ENCODE measurements around the gene CCDC74A.
"Not testable (repeated sequence)": the region's sequence is repeated elsewhere in the genome, so short reads cannot be mapped to it uniquely, and the experiment has no call there.

Gene CCDC74A

DNA sequence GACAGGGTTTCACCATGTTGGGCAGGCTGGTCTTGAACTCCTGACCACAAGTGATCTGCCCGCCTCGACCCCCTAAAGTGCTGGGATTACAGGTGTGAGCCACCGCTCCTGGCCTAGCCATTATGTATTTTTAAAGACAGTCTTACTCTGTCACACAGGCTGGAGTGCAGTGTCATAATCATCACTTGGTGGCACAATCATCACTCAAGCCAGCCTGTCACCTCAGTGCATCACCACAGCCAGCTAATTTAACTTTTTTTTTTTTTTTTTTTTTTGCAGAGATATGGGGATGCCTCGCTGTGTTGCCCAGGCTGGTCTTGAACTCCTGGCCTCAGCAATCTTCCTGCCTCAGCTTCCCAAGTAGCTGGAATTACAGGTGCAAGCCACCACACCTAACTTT, 24.1 kb upstream of the CCDC74A start:
- not testable (repeated sequence) for DNase-seq

DNA sequence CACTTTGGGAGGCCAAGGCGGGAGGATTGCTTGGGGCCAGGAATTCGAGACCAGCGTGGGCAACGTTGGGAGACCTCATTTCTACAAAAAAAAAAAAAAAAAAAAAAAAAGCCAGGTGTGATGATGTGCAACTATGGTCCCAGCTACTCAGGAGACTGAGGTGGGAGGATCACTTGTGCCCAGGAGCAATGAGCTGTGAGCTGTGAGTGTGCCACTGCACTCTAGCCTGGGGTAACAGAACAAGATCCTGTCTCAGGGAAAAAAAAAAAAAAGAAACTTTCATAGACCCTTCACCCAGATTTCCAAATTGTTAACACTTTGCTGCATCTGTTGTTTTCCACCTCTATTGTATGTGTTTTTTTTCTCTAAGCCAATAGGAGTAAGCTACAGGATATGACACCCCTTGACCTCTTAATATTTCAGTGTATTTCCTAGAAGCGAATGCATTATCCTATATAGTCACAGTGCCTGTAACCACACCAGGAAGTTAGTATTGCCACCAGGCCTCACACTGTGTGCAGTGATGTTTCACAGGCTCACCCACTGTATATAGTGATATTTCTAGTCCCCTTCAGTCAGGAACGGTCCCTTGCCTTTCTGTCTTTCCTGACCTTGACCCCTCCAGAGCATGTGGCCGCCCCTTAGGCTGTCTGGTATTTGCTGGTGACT, 23.5 kb upstream of the CCDC74A start:
- not testable (repeated sequence) for DNase-seq

DNA sequence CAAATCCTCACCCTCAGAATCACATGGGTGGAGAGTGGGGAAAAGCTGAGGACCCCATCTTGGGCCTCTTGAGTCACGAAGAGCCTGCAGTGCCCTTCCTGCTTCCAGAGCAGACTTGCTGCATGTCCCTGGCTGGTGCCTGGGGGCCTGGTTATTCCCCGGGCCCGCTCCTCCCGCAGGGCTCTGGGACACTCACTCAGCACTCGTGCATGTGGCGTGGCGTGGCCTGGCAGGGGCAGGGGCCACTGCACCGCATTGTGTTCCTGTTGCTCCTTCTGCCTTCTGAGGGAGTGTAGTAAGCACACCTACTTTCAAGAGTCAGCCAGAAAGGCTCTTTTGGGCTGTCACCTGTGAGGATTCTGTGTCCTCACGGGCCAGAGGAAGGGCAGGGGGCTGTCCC, 18.1 kb upstream of the CCDC74A start:
- no peak for DNase-seq

DNA sequence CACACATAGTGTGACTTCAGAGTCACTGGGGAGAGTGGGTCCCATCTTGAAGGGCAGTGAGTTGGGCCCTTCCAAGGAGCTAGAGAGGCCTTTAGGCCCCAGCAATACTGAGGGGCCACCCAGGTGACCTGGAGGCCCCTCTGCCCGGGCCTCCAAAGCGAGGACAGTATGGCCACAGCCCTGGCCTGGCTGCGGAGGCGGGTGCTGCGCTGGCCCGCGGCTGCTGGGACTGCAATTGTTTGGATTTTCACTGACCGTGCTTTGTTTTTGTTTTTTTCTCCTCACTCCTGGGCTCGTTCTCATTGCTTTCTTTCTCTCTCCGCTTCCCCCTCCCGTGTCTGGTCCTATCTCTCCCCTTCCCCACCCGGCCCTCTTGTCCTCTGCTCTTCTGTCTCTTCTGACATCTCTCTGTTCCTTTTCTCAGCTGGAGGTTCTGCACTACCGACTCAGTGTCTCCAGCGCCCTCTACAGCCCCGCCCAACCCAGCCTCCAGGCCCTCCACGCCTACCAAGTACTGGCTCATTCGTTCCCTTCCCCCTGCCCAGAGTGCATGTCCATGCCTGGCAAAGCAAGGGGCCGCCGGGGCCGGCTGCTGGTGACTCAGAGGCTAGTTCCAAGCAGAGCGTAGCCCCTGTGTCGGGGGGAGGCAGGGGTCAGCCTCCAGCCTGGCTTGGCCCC, 16.3 kb upstream of the CCDC74A start:
- DNase-seq, result not testable (repeated sequence)

DNA sequence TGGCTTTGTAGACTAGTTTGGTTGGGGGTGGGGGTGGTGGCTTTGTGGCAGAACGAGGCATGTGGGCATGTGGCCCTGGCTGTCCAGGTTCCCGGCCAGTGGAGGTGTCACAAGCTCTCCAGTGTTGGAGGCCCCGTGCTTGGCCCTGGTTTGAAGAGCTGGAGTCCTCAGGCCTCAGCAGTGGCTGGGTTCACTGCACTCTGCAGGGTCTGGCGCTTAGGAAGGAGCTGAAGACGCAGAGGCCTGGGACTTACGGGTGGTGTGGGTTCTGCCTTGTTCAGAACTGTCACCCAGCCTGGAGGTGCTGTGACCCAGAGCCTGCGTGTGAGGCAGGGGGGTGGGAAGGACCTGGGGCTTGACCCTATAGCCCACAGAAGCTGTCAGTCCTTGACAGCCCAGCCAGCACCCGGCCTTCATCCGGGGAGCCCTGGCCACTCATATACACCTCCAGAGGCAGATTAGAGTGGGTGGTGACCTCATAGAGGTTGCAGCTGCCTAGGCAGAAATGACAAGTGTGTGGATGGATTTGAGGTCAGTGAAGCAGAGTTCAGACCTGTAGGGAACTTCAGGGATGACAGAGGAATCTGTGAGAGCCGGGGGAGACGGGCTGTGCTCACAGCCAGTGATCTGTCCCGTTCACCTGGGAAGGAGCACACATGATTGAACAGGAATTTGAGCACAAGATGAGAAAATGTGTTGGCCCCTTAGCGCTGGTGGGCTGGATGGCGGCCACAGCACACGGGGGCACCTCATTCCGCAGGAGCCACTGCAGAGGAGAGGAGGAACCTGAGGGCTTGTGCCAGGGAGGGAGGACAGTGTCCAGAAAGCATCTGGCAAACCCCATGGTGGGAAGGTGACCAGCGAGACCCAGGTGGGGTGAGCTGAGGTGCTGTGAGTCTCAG, 15.5 kb upstream of the CCDC74A start:
- DNase-seq, result not testable (repeated sequence)

DNA sequence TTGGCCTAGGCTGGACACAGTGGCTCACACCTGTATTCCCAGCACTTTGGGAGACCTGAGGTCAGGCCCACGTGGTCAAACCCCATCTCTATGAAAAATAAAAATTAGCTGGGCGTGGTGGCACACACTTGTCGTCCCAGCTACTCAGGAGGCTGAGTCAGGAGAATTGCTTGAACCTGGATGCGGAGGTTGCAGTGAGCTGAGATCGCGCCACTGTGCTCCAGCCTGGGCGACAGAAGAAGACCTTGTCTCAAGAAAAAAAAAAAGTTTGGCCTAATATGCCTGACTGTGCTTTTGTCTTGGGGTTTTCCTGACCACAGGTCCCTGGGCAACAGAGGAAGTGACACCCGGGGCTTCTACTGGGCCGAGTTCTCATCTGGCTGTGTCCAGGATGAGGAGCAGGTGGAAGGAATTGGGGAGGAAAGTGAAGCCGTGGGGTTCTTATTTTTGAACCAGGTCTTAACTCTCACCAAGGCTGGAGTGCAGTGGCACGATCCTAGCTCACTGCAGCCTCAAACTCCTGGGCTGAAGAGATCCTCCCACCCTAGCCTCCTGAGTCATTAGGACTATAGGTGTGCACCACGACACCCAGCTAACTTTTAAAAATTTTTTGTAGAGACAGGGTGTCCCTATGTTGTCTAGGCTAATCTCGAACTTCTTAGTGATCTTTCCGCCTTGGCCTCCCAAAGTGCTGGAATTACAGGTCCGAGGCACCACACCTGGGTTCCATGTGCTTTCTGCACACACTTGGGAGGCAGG, 13.1 kb upstream of the CCDC74A start:
- not testable (repeated sequence) for DNase-seq

DNA sequence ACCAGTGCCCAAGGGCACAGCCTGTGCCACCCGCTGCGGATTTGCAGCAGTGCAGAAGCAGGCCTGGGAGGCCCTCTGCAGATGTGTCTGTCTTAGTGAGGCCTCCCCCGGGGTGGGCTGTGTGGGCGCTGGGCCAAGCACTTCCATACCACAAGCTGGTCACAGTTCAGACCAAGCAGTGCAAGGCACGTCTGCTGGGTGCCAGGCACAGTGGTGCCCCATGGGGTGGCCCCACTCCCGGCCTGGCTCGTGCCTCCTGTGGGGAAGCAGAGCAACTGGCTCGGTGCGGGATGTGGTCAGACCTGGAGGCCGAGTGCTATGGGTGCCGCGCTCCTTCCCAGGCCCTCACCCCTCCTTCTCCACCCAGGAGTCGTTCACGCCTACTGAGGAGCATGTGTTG, 12.5 kb upstream of the CCDC74A start:
- DNase-seq, result not testable (repeated sequence)

DNA sequence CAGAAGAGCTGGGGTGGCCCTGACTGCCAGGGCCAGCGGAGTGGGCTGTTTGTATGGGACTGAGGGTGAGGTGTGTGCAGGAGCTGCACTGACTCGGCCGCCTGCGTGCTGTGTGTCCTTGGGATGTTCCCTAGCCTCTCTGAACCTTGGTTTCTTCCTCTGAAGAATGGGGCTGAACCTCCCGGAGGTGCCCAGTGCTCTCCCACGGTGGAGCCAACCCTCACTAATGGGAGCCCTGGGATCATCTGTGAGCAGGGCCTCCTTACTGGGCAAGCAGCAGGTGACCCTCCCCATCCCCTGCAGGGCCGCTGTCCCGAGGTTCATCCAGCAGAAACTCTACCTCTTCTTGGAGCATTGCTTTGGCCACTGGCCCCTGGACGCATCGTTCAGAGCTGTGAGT, 11.7 kb upstream of the CCDC74A start:
- DNase-seq, result no peak

DNA sequence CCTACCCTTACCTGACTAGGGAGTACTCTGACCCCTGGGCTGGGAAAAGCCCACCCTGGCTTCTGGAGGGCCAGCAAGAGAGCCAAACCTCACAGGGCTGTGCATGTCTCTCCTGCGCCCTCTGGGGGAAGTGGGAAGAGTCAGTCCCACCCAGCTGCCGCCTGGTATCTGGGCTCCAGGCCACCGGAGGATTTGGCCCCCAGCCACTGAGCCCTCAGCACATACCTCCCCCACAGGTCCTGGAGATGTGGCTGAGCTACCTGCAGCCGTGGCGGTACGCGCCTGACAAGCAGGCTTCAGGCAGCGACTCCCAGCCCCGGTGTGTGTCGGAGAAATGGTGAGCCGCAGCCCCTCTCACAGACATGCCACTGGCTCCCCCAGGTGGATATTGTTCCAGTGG, 11.1 kb upstream of the CCDC74A start:
- peak; percentile 12 for DNase-seq

DNA sequence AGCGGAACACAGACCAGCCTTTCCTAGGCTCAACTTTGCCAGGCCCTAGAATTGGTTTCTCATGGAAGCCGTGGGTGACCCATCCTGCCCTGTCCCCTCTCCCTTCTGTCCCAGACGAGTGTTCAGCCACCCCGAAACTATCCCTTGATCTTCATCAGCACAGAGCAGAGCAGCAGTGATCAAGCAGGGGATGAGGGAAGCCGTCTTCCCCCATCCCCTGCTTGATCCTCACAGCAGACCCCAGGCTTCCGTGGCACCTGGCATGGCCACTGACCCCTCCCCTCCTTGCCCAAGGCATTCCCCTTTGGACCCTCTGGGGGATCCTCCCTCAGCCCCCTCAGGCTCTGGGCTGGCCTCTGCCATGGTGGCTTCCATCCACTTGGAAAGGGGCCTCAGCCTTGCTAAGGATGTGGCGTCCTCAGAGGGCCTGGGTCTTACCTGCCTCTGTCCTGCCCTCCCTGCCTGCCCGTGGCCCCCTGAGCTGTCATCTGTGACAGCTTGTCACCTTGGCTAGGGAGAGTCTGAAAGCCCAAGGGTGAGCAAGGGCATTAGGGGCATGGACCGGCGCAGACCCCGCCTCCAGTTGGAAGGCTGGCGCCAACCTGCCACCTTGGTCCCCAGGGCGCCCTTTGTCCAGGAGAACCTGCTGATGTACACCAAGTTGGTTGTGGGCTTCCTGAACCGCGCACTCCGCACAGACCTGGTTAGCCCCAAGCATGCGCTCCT, 10.4 kb upstream of the CCDC74A start:
- no peak for DNase-seq

DNA sequence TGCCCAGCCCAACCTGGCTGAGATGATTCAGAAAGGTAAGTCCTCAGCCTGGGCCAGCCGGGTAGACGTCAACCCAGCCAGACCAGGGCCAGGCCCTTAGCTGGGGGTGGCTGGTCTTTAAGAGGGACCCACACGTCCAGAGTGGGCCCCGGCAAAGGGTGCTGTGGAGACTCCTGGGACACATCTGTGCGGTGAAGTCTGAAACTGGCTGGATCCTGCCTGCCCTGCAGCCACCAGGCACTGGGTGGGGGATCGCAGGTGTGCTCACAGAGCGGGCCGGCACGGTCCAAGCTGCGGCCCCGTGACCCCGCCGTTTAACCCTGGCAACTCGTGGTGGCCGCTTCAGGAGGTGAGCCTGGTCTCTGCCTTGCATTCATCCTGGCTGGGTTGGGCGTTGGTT, 9.8 kb upstream of the CCDC74A start:
- DNase-seq, result not testable (repeated sequence)

DNA sequence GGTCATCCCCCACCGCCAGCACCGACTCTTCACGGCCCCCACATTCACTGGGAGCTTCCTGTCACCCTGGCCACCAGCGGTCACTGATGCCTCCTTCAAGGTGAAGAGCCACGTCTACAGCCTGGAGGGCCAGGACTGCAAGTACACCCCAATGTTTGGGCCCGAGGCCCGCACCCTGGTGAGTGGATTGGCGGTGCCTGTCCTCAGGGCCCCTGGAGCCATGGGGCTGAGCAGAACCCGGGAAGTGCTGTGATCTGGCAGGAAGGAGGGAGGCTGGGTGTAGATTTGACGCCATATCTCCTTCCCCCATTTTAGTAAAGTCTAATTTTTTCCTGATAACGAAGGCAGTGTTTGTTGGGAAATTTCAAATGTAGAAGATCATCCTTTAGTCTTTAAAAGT, 9.2 kb upstream of the CCDC74A start:
- not testable (repeated sequence) for DNase-seq

DNA sequence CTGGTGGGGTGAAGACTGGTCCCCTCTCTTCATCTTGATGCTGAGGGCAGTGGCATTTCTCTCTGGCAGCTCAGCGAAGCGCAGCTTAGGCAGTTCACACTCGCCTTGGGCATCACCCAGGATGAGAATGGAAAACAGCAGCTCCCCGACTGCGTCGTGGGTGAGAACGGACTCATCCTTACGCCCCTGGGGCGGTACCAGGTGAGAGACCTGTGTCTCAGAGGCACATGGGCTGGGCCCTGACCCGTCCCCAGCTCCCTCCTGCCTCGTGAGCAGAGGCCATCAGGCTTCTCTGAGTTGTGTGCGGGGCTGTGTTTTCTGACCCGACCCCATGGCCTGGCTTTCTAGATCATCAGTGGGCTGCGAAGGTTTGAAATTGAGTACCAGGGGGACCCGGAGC, 8.2 kb upstream of the CCDC74A start:
- DNase-seq, result no peak

DNA sequence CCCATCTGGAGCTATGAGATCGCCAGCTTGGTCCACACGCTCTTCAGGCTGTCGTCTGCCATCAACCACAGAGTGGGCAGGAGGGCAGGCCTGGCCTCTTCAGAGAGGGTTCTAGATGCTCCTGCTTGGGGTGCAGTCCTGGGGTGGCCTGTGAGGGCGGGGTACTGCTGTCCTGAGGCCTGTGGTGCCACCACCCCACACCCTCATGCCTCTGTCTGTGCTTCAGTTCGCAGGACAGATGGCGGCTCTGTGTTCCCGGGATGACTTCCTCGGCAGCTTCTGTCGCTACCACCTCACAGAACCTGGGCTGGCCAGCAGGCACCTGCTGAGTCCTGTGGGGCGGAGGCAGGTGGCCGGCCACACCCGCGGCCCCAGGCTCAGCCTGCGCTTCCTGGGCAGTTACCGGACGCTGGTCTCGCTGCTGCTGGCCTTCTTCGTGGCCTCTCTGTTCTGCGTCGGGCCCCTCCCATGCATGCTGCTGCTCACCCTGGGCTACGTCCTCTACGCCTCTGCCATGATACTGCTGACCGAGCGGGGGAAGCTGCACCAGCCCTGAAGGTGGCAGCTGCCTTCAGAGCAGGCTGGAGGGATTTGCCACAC, 7.7 kb upstream of the CCDC74A start:
- DNase-seq, result not testable (repeated sequence)

DNA sequence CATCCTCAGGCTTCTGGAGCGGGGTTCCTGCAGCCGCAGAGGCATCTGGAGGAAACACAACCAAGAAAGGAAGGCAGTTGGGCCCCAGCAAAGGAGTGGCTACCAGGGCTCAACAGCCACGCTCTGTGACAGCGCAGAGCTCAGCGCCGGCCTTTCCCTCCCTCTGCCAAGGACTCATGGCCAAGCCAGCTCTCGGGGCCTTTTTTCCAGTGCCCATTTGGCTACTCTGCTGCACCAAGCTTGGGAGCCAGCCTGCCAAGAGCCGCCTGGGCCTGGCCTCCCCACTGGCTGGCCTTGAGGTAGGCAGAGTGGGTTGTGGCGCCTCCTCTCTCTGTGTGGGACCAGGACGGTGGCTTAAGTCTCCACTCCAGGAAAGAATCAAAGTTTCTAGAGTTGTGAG, 7.2 kb upstream of the CCDC74A start:
- no peak for DNase-seq

DNA sequence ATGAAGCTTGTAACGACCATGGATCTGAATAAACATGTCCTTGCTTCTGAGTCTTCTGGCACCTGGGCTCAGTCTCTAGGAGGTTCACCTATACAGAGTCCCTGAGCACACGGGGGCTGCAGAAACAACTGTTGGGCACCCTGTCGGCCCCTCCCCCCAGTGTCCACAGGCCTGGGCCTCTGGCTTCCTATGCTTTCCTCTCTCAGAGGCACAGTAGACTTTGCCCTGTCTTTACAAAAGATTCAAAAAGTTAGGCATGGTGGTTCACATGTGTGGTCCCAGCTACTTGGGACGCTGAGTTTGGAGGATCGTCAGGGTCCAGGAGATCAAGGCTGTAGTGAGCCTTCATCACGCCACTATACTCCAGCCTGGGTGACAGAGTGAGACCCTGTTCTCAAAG, 6.2 kb upstream of the CCDC74A start:
- DNase-seq, result not testable (repeated sequence)

DNA sequence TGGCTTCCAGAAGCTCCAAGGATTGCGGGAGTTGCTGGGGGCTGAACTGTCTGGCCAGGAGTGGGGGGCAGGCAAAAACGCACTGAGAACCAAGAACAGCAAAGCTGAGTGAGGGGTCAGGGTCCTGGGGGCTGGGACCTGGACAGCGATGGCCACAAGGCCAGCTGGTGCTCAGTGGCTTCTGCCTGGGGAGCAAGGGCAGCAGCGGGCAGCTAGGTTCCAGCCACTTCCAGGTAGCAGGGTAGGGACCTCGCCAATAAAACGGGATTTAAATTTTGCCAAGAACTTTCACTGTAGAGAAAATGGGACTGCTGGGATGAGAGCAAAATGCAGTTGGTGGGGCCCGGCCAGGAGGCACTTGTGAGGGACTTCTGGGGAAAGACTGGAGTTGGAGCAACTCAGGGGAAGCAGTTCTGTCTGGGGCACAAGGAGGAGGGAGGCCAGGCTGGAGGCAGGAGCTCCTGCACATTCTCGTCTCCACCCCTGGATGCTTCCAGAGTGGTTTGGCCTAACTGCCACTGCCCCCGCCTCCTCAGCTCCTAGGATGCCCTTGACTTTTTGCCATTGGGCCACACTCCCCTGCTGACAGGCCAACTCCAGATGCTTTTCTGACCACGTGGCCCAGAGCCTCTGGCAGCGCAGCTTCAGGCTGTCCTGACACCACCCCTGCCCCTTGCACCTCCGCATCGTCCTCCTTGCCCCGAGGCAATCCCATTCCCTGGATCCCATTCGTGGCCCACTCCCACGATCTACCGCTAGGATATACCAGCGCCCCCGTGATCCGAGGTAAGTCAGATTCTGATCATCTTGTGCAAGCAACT, 5.5 kb upstream of the CCDC74A start:
- no peak for DNase-seq

DNA sequence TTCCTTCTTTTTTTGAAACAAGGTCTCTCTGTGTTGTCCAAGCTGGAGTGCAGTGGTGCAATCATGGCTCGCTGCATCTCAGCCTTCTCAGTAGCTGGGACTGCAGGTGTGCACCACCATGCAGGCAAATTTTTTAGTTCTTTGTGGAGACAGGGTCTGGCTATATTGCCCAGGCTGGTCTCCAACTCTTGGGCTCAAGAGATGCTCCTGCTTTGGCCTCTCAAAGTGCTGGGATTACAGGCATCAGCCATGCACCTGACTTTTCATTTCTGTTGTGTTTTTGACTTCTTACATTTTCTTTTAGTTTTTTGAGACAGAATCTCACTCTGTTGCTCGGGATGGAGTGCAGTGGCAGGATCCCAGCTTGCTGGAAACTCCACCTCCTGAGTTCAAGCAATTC, 2.4 kb upstream of the CCDC74A start:
- DNase-seq, result not testable (repeated sequence)

DNA sequence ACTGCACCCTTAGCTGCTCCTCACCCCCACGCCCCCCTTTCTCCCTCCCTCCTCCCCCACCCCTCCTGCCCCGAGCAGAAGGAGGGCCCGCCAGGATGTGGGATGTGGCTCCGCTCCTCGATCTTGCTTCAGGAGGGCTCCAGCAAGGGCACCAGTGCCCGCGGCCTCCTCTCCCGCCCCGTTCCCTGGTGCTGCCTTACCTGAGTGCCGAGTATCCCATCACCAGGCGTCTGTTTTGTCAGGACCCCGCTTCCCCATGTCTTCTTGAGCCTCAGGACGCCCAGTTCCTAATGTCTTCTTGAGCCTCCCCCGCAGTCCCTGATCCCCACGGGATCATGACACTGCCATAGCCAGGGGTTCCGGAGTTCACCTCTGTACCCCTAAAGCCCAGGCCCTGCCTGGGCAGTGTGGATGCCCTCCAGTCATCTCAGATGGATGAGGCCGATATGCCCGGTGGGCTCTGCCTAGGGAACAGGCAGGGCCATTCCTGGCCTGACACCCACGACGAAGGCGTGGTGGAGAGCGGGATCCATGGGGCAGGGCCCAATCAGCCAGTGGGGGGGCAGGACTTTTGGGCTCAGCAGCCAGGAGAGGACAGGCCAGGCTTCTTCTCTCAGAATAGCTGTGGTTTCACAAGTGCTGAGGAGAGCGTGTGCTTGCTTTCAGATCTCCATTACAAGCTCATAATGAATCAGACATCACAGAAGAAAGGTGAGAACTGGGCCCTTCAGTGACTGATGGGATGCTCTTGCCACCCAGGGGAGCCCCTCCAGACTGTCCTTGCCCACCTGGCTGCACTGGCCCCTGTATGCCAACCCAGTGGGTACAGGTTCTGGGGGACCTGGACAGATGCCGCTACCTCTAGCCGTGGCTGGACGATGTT, 1.5 kb downstream of the CCDC74A start:
- not testable (repeated sequence) for DNase-seq
